ENCODE results near the gene KMT2E. TPM values are rescaled to one million over a fixed set of nuclear protein-coding genes. Genes with fewer than 3 reads are reported as not detected.

KMT2E gene
- polyA plus RNA-seq, 2 of the 4 experiments (the other 2 are of a cell fraction): 9.4 to 23.4 TPM

DNA sequence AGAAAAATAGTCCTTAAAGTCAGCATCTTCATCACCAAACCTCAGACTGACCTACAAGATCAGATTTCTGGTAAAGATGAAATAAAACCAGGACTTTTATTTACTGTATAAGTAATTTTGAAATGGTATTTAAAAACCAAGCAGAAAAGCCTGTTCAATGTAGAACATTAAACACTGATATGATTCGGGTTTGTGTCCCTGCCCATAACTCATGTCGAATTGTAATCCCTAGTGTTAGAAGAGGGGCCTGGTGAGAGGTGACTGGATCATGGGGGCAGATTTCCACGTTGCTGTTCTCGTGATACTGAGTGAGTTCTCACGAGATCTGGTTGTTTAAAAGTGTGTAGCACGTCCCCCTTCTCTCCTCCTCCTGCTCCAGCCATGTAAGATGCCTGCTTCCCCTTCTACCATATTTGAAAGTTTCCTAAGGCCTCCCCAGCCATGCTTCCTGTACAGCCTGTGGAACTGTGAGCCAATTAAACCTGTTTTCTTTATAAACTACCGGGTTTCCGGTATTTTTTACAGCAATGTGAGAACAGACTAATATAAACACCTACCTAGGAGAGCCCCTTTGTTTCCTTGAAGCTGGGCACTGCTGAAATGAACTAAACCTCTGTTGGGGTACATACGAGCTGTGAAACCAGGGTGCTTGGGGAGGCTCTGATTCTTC is 120.1 kb downstream of the KMT2E start:
- Histone ChIP-seq H3K4me3 (no peak overlapping the region), H3K4me2 (no peak overlapping the region), H3K9me3 (no peaks in the 10 kb centered on the region), H3K4me1 (no peaks in the 10 kb centered on the region), H3K27ac (no peak overlapping the region)
- TF ChIP-seq MYC (IDR thresholded peaks at IDR 0.05; ENCODE audit: borderline replicate concordance, low read length): no peak
- TF ChIP-seq TFCP2L1 (CRISPR knock-in tag; IDR thresholded peaks at IDR 0.05): no peak
- no peak for TF ChIP-seq TP53 (CRISPR knock-in tag; IDR thresholded peaks at IDR 0.05)
- TF ChIP-seq CHD2 (IDR thresholded peaks at IDR 0.05; ENCODE audit: low read length, partially characterized antibody): no peak
- TF ChIP-seq KDM5A (IDR thresholded peaks at IDR 0.05): no peak
- no peak for TF ChIP-seq EHMT2 (IDR thresholded peaks at IDR 0.05; ENCODE audit: low read depth)
- no peak for TF ChIP-seq ZSCAN20 (CRISPR knock-in tag; IDR thresholded peaks at IDR 0.05)
- TF ChIP-seq RAD21 (conservative IDR thresholded peaks at IDR 0.05 in 1 of 2, IDR thresholded peaks at IDR 0.05 in 1 of 2): no peak
- TF ChIP-seq JUNB (IDR thresholded peaks at IDR 0.05): no peak
- no peak for TF ChIP-seq FOSL2 (IDR thresholded peaks at IDR 0.05)
- TF ChIP-seq FOSL2 (CRISPR knock-in tag; IDR thresholded peaks at IDR 0.05): no peak
- TF ChIP-seq SMC3 (IDR thresholded peaks at IDR 0.05): no peak
- no peak for TF ChIP-seq EHF (CRISPR knock-in tag; IDR thresholded peaks at IDR 0.05)
- TF ChIP-seq, protein P1, sequence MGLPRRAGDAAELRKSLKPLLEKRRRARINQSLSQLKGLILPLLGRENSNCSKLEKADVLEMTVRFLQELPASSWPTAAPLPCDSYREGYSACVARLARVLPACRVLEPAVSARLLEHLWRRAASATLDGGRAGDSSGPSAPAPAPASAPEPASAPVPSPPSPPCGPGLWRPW (IDR thresholded peaks at IDR 0.05): no peak
- no peak for TF ChIP-seq RARB (CRISPR knock-in tag; IDR thresholded peaks at IDR 0.05)
- TF ChIP-seq JUN (IDR thresholded peaks at IDR 0.05): no peak
- no peak for TF ChIP-seq BHLHE40 (IDR thresholded peaks at IDR 0.05; ENCODE audit: low read depth, low read length)
- TF ChIP-seq, protein P2, sequence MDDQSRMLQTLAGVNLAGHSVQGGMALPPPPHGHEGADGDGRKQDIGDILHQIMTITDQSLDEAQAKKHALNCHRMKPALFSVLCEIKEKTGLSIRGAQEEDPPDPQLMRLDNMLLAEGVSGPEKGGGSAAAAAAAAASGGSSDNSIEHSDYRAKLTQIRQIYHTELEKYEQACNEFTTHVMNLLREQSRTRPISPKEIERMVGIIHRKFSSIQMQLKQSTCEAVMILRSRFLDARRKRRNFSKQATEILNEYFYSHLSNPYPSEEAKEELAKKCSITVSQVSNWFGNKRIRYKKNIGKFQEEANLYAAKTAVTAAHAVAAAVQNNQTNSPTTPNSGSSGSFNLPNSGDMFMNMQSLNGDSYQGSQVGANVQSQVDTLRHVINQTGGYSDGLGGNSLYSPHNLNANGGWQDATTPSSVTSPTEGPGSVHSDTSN (IDR thresholded peaks at IDR 0.05): no peak
- no peak for TF ChIP-seq RCOR1 (IDR thresholded peaks at IDR 0.05; ENCODE audit: low read depth, low read length)
- TF ChIP-seq HOXB5 (CRISPR knock-in tag; IDR thresholded peaks at IDR 0.05): no peak
- TF ChIP-seq, protein P3, sequence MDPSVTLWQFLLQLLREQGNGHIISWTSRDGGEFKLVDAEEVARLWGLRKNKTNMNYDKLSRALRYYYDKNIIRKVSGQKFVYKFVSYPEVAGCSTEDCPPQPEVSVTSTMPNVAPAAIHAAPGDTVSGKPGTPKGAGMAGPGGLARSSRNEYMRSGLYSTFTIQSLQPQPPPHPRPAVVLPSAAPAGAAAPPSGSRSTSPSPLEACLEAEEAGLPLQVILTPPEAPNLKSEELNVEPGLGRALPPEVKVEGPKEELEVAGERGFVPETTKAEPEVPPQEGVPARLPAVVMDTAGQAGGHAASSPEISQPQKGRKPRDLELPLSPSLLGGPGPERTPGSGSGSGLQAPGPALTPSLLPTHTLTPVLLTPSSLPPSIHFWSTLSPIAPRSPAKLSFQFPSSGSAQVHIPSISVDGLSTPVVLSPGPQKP (IDR thresholded peaks at IDR 0.05; ENCODE audit: low read depth, low read length): no peak
- ATAC-seq: no peak
- no peak for DNase-seq (ENCODE audit: low read depth in 1 of 2, low spot score in 1 of 2)
- ChIA-PET CTCF (no interaction called here), POLR2A (no interaction called here)
- FAIRE-seq: no peak
- WGBS (ENCODE audit: missing lambda C conversion rate): 90% methylated on average over 9 of the region's 9 CpGs

DNA sequence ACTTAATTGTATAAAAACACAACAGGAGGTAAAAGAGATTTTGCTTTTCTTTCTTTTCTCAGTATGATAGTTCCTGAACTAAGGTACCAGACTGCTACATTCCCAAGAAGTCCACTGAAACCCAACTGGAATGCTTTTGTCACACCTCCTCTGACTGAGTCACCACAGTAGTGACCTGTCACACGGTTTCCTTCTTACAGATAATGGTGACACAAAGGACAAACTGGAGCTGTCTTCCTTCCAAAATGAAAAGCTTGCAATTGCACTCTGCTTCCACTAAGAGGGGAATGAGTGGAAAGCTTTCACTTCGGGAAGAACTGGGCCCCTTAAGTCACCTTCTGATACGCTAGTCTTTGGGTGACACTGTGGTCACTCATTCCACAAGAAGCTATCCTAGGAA is 122.2 kb downstream of the KMT2E start:
- Histone ChIP-seq H3K27ac (no peak overlapping the region), H3K4me3 (no peak overlapping the region), H3K4me1 (no peaks in the 10 kb centered on the region), H3K9me3 (no peaks in the 10 kb centered on the region), H3K4me2 (no peak overlapping the region)
- ATAC-seq (peak in 1 of 2 experiments; percentile 29; a peak in 2 of 6 replicates), DNase-seq (ENCODE audit: low read depth in 1 of 2, low spot score in 1 of 2) (no peak), FAIRE-seq (no peak)
- POLR2A ChIA-PET: interaction anchor here (0.6 kb wide), 1 partner anchor 976 kb away, joined by 4 read pairs; the partner anchor contains the start of gene SYPL1
- TF ChIP-seq FOXS1 (CRISPR knock-in tag; IDR thresholded peaks at IDR 0.05): no peak
- TF ChIP-seq, protein P4, sequence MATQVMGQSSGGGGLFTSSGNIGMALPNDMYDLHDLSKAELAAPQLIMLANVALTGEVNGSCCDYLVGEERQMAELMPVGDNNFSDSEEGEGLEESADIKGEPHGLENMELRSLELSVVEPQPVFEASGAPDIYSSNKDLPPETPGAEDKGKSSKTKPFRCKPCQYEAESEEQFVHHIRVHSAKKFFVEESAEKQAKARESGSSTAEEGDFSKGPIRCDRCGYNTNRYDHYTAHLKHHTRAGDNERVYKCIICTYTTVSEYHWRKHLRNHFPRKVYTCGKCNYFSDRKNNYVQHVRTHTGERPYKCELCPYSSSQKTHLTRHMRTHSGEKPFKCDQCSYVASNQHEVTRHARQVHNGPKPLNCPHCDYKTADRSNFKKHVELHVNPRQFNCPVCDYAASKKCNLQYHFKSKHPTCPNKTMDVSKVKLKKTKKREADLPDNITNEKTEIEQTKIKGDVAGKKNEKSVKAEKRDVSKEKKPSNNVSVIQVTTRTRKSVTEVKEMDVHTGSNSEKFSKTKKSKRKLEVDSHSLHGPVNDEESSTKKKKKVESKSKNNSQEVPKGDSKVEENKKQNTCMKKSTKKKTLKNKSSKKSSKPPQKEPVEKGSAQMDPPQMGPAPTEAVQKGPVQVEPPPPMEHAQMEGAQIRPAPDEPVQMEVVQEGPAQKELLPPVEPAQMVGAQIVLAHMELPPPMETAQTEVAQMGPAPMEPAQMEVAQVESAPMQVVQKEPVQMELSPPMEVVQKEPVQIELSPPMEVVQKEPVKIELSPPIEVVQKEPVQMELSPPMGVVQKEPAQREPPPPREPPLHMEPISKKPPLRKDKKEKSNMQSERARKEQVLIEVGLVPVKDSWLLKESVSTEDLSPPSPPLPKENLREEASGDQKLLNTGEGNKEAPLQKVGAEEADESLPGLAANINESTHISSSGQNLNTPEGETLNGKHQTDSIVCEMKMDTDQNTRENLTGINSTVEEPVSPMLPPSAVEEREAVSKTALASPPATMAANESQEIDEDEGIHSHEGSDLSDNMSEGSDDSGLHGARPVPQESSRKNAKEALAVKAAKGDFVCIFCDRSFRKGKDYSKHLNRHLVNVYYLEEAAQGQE (IDR thresholded peaks at IDR 0.05): no peak
- TF ChIP-seq TFCP2L1 (CRISPR knock-in tag; IDR thresholded peaks at IDR 0.05): no peak
- TF ChIP-seq HDAC2 (IDR thresholded peaks at IDR 0.05): no peak
- CTCF ChIA-PET: interaction anchor here (0.6 to 2.1 kb wide), 5 partner anchors 13 to 232 kb away, joined by 3 to 6 read pairs (median 4); no protein-coding TSS in a partner anchor
- 82% methylated on average over 3 of the region's 3 CpGs for WGBS (ENCODE audit: missing lambda C conversion rate)
